NK-92 treated with Interleukin-12 subunit alpha and Interleukin-12 subunit beta, amount 100 ng/mL, for 24 hours (cell line): Measurements from ENCODE around the gene ENDOU.

Source experiments
- DNase-seq: peaks from one replicate; lab custom pipeline; 2025; lab: John Stamatoyannopoulos, UW

Gene ENDOU

GRCh38 chr12:47717443-47718193 is 7.7 kb downstream of the ENDOU start:
- no peak for DNase-seq

GRCh38 chr12:47717046-47717442 is 8.2 kb downstream of the ENDOU start:
- no peak for DNase-seq

- no peak for DNase-seq
These were observed 9.3 kb downstream of the ENDOU start for GRCh38 chr12:47715877-47716548.

- DNase-seq: peak; percentile 26
These were observed 9.9 kb downstream of the ENDOU start for GRCh38 chr12:47715393-47715876.

- no peak for DNase-seq
These were observed 10.4 kb downstream of the ENDOU start for GRCh38 chr12:47714826-47715386.

GRCh38 chr12:47712171-47712570 is 13.1 kb downstream of the ENDOU start:
- DNase-seq: no peak

- DNase-seq: no peak
These were observed 13.8 kb downstream of the ENDOU start for GRCh38 chr12:47711448-47711847.

GRCh38 chr12:47710278-47710677 is 15.0 kb downstream of the ENDOU start:
- no peak for DNase-seq

GRCh38 chr12:47709671-47710070 is 15.6 kb downstream of the ENDOU start:
- DNase-seq: no peak

GRCh38 chr12:47709237-47709636 is 16.1 kb downstream of the ENDOU start:
- no peak for DNase-seq

- DNase-seq: no peak
These were observed 17.3 kb downstream of the ENDOU start for GRCh38 chr12:47707905-47708543.

- no peak for DNase-seq
These were observed 17.9 kb downstream of the ENDOU start for GRCh38 chr12:47707355-47707754.

GRCh38 chr12:47705566-47706425 is 19.5 kb downstream of the ENDOU start, which contains the start of gene RPAP3:
TSS of gene RPAP3 (minus strand) at chr12:47706030. CDS start at chr12:47702840, 3,190 bp downstream.
- DNase-seq: peak; percentile 87

GRCh38 chr12:47705229-47705565 is 20.1 kb downstream of the ENDOU start:
- DNase-seq: no peak

GRCh38 chr12:47704719-47705118 is 20.6 kb downstream of the ENDOU start:
- no peak for DNase-seq

GRCh38 chr12:47700263-47700662 is 25.0 kb downstream of the ENDOU start:
- DNase-seq: no peak

GRCh38 chr12:47698631-47699030 is 26.7 kb downstream of the ENDOU start:
- no peak for DNase-seq

- no peak for DNase-seq
These were observed 27.2 kb downstream of the ENDOU start for GRCh38 chr12:47698055-47698454.

- DNase-seq: no peak
These were observed 36.1 kb downstream of the ENDOU start for GRCh38 chr12:47689215-47689614.

- no peak for DNase-seq
These were observed 37.7 kb downstream of the ENDOU start for GRCh38 chr12:47687636-47688035.

- DNase-seq: no peak
These were observed 38.5 kb downstream of the ENDOU start for GRCh38 chr12:47686645-47687240.
